H1 (cell line): ENCODE measurements around the gene SORCS3. TPM values are rescaled to one million over a fixed set of nuclear protein-coding genes. Genes with fewer than 3 reads are reported as not detected.

Experiments
- ASH2L ChIP-seq: fragments of 200-600, 300-600 bp; sonication (generic); IDR thresholded peaks from one replicate; pipeline ENCODE4 v1.7.1; 2017; ENCODE audit warnings: low read length
- CHD1 ChIP-seq: IDR thresholded peaks from 2 replicates; pipeline ENCODE4 v1.6.1; 2012; ENCODE audit warnings: low read depth, low read length, improper control_type of control experiment
- EP300 ChIP-seq, 2 experiments: IDR thresholded peaks; 1 replicate in 1 of 2; 2 replicates in 1 of 2; pipeline ENCODE4 v1.6.1; 2011 to 2012; ENCODE audit warnings: low read depth in 2 of 2, low read length in 2 of 2, mild to moderate bottlenecking in 2 of 2, borderline replicate concordance in 1 of 2, inconsistent platforms in 1 of 2, moderate library complexity in 1 of 2
- KDM4A ChIP-seq: IDR thresholded peaks from one replicate; pipeline ENCODE4 v1.7.1; 2012; ENCODE audit warnings: low read depth, mild to moderate bottlenecking, moderate library complexity, low read length, inconsistent platforms; ENCODE audit not compliant: severe bottlenecking
- polyA plus RNA-seq, 7 experiments: library from polyadenylated mRNA; depleted of rRNA in 3 of 7; stranded (reverse) in 5 of 7; unstranded in 2 of 7; fragments of >200 nt in 5 of 7; fragments of 200-250 nt in 2 of 7; gene quantifications; 1 replicate in 5 of 7; 2 replicates in 1 of 7; 4 replicates in 1 of 7; pipeline versions ENCODE4 v1.2.1 to v1.2.3, GENCODE V29; 2011 to 2013; ENCODE audit warnings: missing spikeins in 2 of 7, mixed read lengths in 2 of 7
- total RNA-seq: library from RNA; stranded (reverse); fragmentation: NEBNext Ultra II Directional; extraction: Animal tissue kit (Norgen Biotek cat#: 25700); gene quantifications from 2 replicates; pipeline ENCODE4 v1.2.1, GENCODE V29; 2021
- TF ChIP-seq, protein P1 (sequence below): fragments of 300-600 bp; sonication (generic); IDR thresholded peaks from 2 replicates; pipeline ENCODE4 v1.7.1; 2012; ENCODE audit warnings: low read length, moderate library complexity, mild to moderate bottlenecking, inconsistent platforms; ENCODE audit not compliant: insufficient replicate concordance
- TF ChIP-seq, protein P2 (sequence below): IDR thresholded peaks from 2 replicates; pipeline ENCODE4 v1.6.1; 2011; ENCODE audit warnings: low read length, improper control_type of control experiment
- TF ChIP-seq, protein P3 (sequence below): IDR thresholded peaks from 2 replicates; pipeline ENCODE4 v1.6.1; 2012; ENCODE audit warnings: low read length, inconsistent platforms

The SORCS3 gene
- total and polyA plus RNA-seq, 2 of the 8 experiments (the other 6 are each of a cell fraction or from before 2014, with no cell fraction given) = 0.26 to 0.88 TPM

DNA sequence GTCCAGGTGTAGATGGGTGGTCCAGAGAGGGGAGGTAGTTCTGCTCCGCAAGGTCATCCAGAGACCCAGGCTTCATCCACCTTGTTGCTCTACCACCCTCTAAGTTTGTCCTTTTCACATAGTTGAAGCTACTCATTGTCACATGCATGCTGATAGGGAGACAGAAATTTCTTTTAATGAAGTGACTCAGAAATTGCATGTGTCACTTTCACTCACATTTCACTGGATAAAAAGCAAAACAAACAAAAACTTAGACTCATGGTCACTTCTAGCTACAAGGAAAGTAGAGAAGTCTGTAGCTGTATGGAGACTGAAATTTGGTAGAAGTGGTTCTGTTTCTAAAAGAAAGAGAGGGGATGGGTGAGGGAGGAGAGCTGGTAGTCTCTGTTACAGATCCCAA, 161.9 kb downstream of the SORCS3 start (continued):
- TF ChIP-seq, protein P1, sequence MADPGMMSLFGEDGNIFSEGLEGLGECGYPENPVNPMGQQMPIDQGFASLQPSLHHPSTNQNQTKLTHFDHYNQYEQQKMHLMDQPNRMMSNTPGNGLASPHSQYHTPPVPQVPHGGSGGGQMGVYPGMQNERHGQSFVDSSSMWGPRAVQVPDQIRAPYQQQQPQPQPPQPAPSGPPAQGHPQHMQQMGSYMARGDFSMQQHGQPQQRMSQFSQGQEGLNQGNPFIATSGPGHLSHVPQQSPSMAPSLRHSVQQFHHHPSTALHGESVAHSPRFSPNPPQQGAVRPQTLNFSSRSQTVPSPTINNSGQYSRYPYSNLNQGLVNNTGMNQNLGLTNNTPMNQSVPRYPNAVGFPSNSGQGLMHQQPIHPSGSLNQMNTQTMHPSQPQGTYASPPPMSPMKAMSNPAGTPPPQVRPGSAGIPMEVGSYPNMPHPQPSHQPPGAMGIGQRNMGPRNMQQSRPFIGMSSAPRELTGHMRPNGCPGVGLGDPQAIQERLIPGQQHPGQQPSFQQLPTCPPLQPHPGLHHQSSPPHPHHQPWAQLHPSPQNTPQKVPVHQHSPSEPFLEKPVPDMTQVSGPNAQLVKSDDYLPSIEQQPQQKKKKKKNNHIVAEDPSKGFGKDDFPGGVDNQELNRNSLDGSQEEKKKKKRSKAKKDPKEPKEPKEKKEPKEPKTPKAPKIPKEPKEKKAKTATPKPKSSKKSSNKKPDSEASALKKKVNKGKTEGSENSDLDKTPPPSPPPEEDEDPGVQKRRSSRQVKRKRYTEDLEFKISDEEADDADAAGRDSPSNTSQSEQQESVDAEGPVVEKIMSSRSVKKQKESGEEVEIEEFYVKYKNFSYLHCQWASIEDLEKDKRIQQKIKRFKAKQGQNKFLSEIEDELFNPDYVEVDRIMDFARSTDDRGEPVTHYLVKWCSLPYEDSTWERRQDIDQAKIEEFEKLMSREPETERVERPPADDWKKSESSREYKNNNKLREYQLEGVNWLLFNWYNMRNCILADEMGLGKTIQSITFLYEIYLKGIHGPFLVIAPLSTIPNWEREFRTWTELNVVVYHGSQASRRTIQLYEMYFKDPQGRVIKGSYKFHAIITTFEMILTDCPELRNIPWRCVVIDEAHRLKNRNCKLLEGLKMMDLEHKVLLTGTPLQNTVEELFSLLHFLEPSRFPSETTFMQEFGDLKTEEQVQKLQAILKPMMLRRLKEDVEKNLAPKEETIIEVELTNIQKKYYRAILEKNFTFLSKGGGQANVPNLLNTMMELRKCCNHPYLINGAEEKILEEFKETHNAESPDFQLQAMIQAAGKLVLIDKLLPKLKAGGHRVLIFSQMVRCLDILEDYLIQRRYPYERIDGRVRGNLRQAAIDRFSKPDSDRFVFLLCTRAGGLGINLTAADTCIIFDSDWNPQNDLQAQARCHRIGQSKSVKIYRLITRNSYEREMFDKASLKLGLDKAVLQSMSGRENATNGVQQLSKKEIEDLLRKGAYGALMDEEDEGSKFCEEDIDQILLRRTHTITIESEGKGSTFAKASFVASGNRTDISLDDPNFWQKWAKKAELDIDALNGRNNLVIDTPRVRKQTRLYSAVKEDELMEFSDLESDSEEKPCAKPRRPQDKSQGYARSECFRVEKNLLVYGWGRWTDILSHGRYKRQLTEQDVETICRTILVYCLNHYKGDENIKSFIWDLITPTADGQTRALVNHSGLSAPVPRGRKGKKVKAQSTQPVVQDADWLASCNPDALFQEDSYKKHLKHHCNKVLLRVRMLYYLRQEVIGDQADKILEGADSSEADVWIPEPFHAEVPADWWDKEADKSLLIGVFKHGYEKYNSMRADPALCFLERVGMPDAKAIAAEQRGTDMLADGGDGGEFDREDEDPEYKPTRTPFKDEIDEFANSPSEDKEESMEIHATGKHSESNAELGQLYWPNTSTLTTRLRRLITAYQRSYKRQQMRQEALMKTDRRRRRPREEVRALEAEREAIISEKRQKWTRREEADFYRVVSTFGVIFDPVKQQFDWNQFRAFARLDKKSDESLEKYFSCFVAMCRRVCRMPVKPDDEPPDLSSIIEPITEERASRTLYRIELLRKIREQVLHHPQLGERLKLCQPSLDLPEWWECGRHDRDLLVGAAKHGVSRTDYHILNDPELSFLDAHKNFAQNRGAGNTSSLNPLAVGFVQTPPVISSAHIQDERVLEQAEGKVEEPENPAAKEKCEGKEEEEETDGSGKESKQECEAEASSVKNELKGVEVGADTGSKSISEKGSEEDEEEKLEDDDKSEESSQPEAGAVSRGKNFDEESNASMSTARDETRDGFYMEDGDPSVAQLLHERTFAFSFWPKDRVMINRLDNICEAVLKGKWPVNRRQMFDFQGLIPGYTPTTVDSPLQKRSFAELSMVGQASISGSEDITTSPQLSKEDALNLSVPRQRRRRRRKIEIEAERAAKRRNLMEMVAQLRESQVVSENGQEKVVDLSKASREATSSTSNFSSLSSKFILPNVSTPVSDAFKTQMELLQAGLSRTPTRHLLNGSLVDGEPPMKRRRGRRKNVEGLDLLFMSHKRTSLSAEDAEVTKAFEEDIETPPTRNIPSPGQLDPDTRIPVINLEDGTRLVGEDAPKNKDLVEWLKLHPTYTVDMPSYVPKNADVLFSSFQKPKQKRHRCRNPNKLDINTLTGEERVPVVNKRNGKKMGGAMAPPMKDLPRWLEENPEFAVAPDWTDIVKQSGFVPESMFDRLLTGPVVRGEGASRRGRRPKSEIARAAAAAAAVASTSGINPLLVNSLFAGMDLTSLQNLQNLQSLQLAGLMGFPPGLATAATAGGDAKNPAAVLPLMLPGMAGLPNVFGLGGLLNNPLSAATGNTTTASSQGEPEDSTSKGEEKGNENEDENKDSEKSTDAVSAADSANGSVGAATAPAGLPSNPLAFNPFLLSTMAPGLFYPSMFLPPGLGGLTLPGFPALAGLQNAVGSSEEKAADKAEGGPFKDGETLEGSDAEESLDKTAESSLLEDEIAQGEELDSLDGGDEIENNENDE = no peak
- TF ChIP-seq, protein P2, sequence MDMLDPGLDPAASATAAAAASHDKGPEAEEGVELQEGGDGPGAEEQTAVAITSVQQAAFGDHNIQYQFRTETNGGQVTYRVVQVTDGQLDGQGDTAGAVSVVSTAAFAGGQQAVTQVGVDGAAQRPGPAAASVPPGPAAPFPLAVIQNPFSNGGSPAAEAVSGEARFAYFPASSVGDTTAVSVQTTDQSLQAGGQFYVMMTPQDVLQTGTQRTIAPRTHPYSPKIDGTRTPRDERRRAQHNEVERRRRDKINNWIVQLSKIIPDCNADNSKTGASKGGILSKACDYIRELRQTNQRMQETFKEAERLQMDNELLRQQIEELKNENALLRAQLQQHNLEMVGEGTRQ = no peak
- no peak for TF ChIP-seq CHD1
- TF ChIP-seq, protein P3, sequence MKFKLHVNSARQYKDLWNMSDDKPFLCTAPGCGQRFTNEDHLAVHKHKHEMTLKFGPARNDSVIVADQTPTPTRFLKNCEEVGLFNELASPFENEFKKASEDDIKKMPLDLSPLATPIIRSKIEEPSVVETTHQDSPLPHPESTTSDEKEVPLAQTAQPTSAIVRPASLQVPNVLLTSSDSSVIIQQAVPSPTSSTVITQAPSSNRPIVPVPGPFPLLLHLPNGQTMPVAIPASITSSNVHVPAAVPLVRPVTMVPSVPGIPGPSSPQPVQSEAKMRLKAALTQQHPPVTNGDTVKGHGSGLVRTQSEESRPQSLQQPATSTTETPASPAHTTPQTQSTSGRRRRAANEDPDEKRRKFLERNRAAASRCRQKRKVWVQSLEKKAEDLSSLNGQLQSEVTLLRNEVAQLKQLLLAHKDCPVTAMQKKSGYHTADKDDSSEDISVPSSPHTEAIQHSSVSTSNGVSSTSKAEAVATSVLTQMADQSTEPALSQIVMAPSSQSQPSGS = no peak
- no peak for TF ChIP-seq KDM4A
- no peak for TF ChIP-seq EP300 (IDR thresholded peaks at IDR 0.05; ENCODE audit: borderline replicate concordance in 1 of 2, low read depth in 2 of 2, low read length in 2 of 2)
- TF ChIP-seq ASH2L = no peak
